ENCODE results near the gene DBN1. TPM values are rescaled to one million over a fixed set of nuclear protein-coding genes. Genes with fewer than 3 reads are reported as not detected.

DBN1 gene
- total RNA-seq, 4 donors from 2014 or later, result 61.4 to 98.8 (median 68.0) TPM

- H3K4me1 ChIP-seq, result peaks cover 20 to 35% of the 10 kb centered on the region in 2 donors
Measured at GRCh38 chr5:177477701-177478477, 4.5 kb upstream of the DBN1 start.

GRCh38 chr5:177476531-177477233 lies 3.2 kb upstream of the DBN1 start:
- Histone ChIP-seq H3K4me1 (peaks cover 30 to 44% of the 10 kb centered on the region in 2 donors), H3K36me3 (no peaks in the 10 kb centered on the region), H3K27ac (peak overlapping the region in 1 of 3 donors; percentile 17), H3K9me3 (no peaks in the 10 kb centered on the region), H3K27me3 (no peaks in the 10 kb centered on the region), H3K4me3 (replicated peaks in 1 of 3) (no peak overlapping the region)
- DNase-seq, result peak; percentile 25 to 38
- TF ChIP-seq CTCF (IDR thresholded peaks at IDR 0.05), result no peak
- TF ChIP-seq POLR2A (IDR thresholded peaks at IDR 0.05), result no peak
- WGBS, 2 donors, result 74 to 77% methylated on average over 16 to 18 of the region's 18 CpGs
- intact Hi-C loops (cut with DNase I), result no loop called here

More at GRCh38 chr5:177477701-177478477, 4.5 kb upstream of the DBN1 start:
- H3K27me3 ChIP-seq, result no peaks in the 10 kb centered on the region
- 90 to 94% methylated on average over 12 of the region's 13 CpGs for WGBS, 2 donors
- intact Hi-C loops (cut with DNase I), result no loop called here
- no peaks in the 10 kb centered on the region for H3K9me3 ChIP-seq
- TF ChIP-seq CTCF (IDR thresholded peaks at IDR 0.05) (no peak), POLR2A (IDR thresholded peaks at IDR 0.05) (no peak)
- H3K4me3 ChIP-seq (replicated peaks in 1 of 3), result no peak overlapping the region
- DNase-seq, result peak in 1 of 2 donors; percentile 16
- no peaks in the 10 kb centered on the region for H3K36me3 ChIP-seq
- peak overlapping the region in 2 of 3 donors; percentile 17 to 59 for H3K27ac ChIP-seq

GRCh38 chr5:177475563-177476427 lies 2.4 kb upstream of the DBN1 start:
- intact Hi-C loops (cut with DNase I), result no loop called here
- Histone ChIP-seq H3K36me3 (no peaks in the 10 kb centered on the region), H3K9me3 (no peaks in the 10 kb centered on the region), H3K27ac (no peak overlapping the region), H3K27me3 (no peaks in the 10 kb centered on the region), H3K4me3 (replicated peaks in 1 of 3) (no peak overlapping the region), H3K4me1 (peaks cover 32 to 49% of the 10 kb centered on the region in 2 donors)
- no peak for TF ChIP-seq CTCF (IDR thresholded peaks at IDR 0.05)
- no peak for TF ChIP-seq POLR2A (IDR thresholded peaks at IDR 0.05)
- no peak for DNase-seq
- WGBS, 2 donors, result 70 to 82% methylated on average over 10 to 11 of the region's 11 CpGs

GRCh38 chr5:177474846-177475562 lies 1.6 kb upstream of the DBN1 start:
- DNase-seq, result no peak
- Histone ChIP-seq H3K27me3 (no peaks in the 10 kb centered on the region), H3K27ac (no peak overlapping the region), H3K36me3 (no peaks in the 10 kb centered on the region), H3K4me3 (replicated peaks in 1 of 3) (no peak overlapping the region), H3K9me3 (no peaks in the 10 kb centered on the region), H3K4me1 (peaks cover 32 to 56% of the 10 kb centered on the region in 2 donors)
- intact Hi-C loops (cut with DNase I), result no loop called here
- TF ChIP-seq POLR2A (IDR thresholded peaks at IDR 0.05), result no peak
- no peak for TF ChIP-seq CTCF (IDR thresholded peaks at IDR 0.05)
- 64 to 69% methylated on average over 4 of the region's 4 CpGs for WGBS, 2 donors
